ENCODE measurements around the gene PRL.

Gene PRL

GRCh38 chr6:22296936-22297335 is at the start of gene PRL:
PRL (minus strand) TSS chr6:22297036; CDS start chr6:22296982, 54 bp downstream.
- no peak for DNase-seq (ENCODE audit: low read depth in 2 of 3, low spot score in 1 of 3)

- no peak for DNase-seq (ENCODE audit: low read depth in 2 of 3, low spot score in 1 of 3)
Observed at GRCh38 chr6:22343864-22344263, 47.0 kb upstream of the PRL start.

- DNase-seq (ENCODE audit: low read depth in 2 of 3, low spot score in 1 of 3) = no peak
Observed at GRCh38 chr6:22334778-22335177, 37.9 kb upstream of the PRL start.

GRCh38 chr6:22333802-22334201 is 37.0 kb upstream of the PRL start:
- no peak for DNase-seq (ENCODE audit: low read depth in 2 of 3, low spot score in 1 of 3)

- no peak for DNase-seq (ENCODE audit: low read depth in 2 of 3, low spot score in 1 of 3)
Observed at GRCh38 chr6:22332711-22333110, 35.9 kb upstream of the PRL start.

- no peak for DNase-seq (ENCODE audit: low read depth in 2 of 3, low spot score in 1 of 3)
Observed at GRCh38 chr6:22332216-22332615, 35.4 kb upstream of the PRL start.

GRCh38 chr6:22330941-22331340 is 34.1 kb upstream of the PRL start:
- DNase-seq (ENCODE audit: low read depth in 2 of 3, low spot score in 1 of 3) = no peak

GRCh38 chr6:22328474-22328873 is 31.6 kb upstream of the PRL start:
- no peak for DNase-seq (ENCODE audit: low read depth in 2 of 3, low spot score in 1 of 3)

- DNase-seq (ENCODE audit: low read depth in 2 of 3, low spot score in 1 of 3) = no peak
Observed at GRCh38 chr6:22327881-22328280, 31.0 kb upstream of the PRL start.

GRCh38 chr6:22326500-22326899 is 29.7 kb upstream of the PRL start:
- DNase-seq (ENCODE audit: low read depth in 2 of 3, low spot score in 1 of 3) = no peak

GRCh38 chr6:22325481-22325880 is 28.6 kb upstream of the PRL start:
- DNase-seq (ENCODE audit: low read depth in 2 of 3, low spot score in 1 of 3) = no peak

- DNase-seq (ENCODE audit: low read depth in 2 of 3, low spot score in 1 of 3) = no peak
Observed at GRCh38 chr6:22323848-22324247, 27.0 kb upstream of the PRL start.

- DNase-seq (ENCODE audit: low read depth in 2 of 3, low spot score in 1 of 3) = no peak
Observed at GRCh38 chr6:22322103-22323030, 25.5 kb upstream of the PRL start.

GRCh38 chr6:22320750-22321149 is 23.9 kb upstream of the PRL start:
- DNase-seq (ENCODE audit: low read depth in 2 of 3, low spot score in 1 of 3) = no peak

- no peak for DNase-seq (ENCODE audit: low read depth in 2 of 3, low spot score in 1 of 3)
Observed at GRCh38 chr6:22318404-22318803, 21.6 kb upstream of the PRL start.

- DNase-seq (ENCODE audit: low read depth in 2 of 3, low spot score in 1 of 3) = no peak
Observed at GRCh38 chr6:22313796-22314195, 17.0 kb upstream of the PRL start.

- DNase-seq (ENCODE audit: low read depth in 2 of 3, low spot score in 1 of 3) = no peak
Observed at GRCh38 chr6:22308939-22309338, 12.1 kb upstream of the PRL start.

- DNase-seq (ENCODE audit: low read depth in 2 of 3, low spot score in 1 of 3) = no peak
Observed at GRCh38 chr6:22306741-22307466, 10.1 kb upstream of the PRL start.

GRCh38 chr6:22302838-22303237 is 6.0 kb upstream of the PRL start:
- no peak for DNase-seq (ENCODE audit: low read depth in 2 of 3, low spot score in 1 of 3)

GRCh38 chr6:22300273-22300998 is 3.6 kb upstream of the PRL start:
- DNase-seq (ENCODE audit: low read depth in 2 of 3, low spot score in 1 of 3) = no peak

- DNase-seq (ENCODE audit: low read depth in 2 of 3, low spot score in 1 of 3) = no peak
Observed at GRCh38 chr6:22298475-22298890, 1.6 kb upstream of the PRL start.

GRCh38 chr6:22296067-22296466 is 769 bp downstream of the PRL start:
- no peak for DNase-seq (ENCODE audit: low read depth in 2 of 3, low spot score in 1 of 3)
